HepG2 (cell line): ENCODE results near the gene SSU72. TPM values are rescaled to one million over a fixed set of nuclear protein-coding genes. Genes with fewer than 3 reads are reported as not detected.

Experiments used
- ARID3A ChIP-seq: IDR thresholded peaks from 2 replicates; pipeline ENCODE4 v1.6.1; 2012; ENCODE audit warnings: low read depth, low read length, improper control_type of control experiment
- ATF1 ChIP-seq: IDR thresholded peaks from 2 replicates; pipeline ENCODE4 v1.6.1; 2016; ENCODE audit warnings: mild to moderate bottlenecking, control low read depth
- BRD4 ChIP-seq: sonication (generic); formaldehyde crosslinking; IDR thresholded peaks from 2 replicates; pipeline ENCODE4 v1.4.0; 2020; ENCODE audit warnings: missing genetic modification reagents
- FOXC1 ChIP-seq: sonication (generic); formaldehyde crosslinking; IDR thresholded peaks from 2 replicates; pipeline ENCODE4 v1.8.0; 2022; ENCODE audit warnings: mild to moderate bottlenecking, missing genetic modification reagents, borderline replicate concordance
- GTF3A ChIP-seq: sonication (generic); formaldehyde crosslinking; conservative IDR thresholded peaks from 2 replicates; pipeline ENCODE4 v1.4.0; 2020; ENCODE audit warnings: mild to moderate bottlenecking, missing genetic modification reagents
- HOXD1 ChIP-seq: sonication (generic); formaldehyde crosslinking; IDR thresholded peaks from 2 replicates; pipeline ENCODE4 v1.5.0; 2020; ENCODE audit warnings: missing genetic modification reagents
- KDM3A ChIP-seq: IDR thresholded peaks from 2 replicates; pipeline ENCODE4 v1.6.1; 2018; ENCODE audit warnings: low read depth, missing compliant biosample characterization
- KDM5B ChIP-seq: sonication (generic); formaldehyde crosslinking; IDR thresholded peaks from 2 replicates; pipeline ENCODE4 v1.4.0; 2020; ENCODE audit warnings: missing genetic modification reagents, mild to moderate bottlenecking, borderline replicate concordance
- MED1 ChIP-seq: sonication (generic); formaldehyde crosslinking; IDR thresholded peaks from 2 replicates; pipeline ENCODE4 v1.4.0; 2020; ENCODE audit warnings: missing genetic modification reagents
- MXD3 ChIP-seq: IDR thresholded peaks from 2 replicates; pipeline ENCODE4 v1.6.1; 2016; ENCODE audit warnings: mild to moderate bottlenecking, missing biosample characterization, missing genetic modification reagents
- MYPOP ChIP-seq: sonication (generic); formaldehyde crosslinking; IDR thresholded peaks from 2 replicates; pipeline ENCODE4 v1.8.1; 2023; ENCODE audit warnings: mild to moderate bottlenecking, moderate library complexity, missing genetic modification reagents
- POLR2A ChIP-seq, 2 experiments: IDR thresholded peaks; 2 replicates each; pipeline ENCODE4 v1.6.1; 2011; ENCODE audit warnings: low read depth in 2 of 2, low read length in 2 of 2, mild to moderate bottlenecking in 1 of 2, moderate library complexity in 1 of 2; ENCODE audit not compliant: insufficient read depth in 1 of 2
- POLR2AphosphoS5 ChIP-seq: IDR thresholded peaks from 2 replicates; pipeline ENCODE4 v1.6.1; 2012; ENCODE audit warnings: low read depth, low read length
- SPEN ChIP-seq: sonication (generic); formaldehyde crosslinking; IDR thresholded peaks from 2 replicates; pipeline ENCODE4 v1.5.1; 2020; ENCODE audit warnings: low read depth, mild to moderate bottlenecking, missing genetic modification reagents
- ZFP36 ChIP-seq: fragments of 150-350 bp; IDR thresholded peaks from 2 replicates; pipeline ENCODE4 v1.6.1; 2018; ENCODE audit warnings: borderline replicate concordance, low read length, low read depth; ENCODE audit not compliant: partially characterized antibody
- ZFP62 ChIP-seq: sonication (generic); formaldehyde crosslinking; IDR thresholded peaks from 2 replicates; pipeline ENCODE4 v1.4.0; 2020; ENCODE audit warnings: missing genetic modification reagents
- ZNF430 ChIP-seq: sonication (generic); formaldehyde crosslinking; IDR thresholded peaks from 2 replicates; pipeline ENCODE4 v1.9.0; 2021; ENCODE audit warnings: mild to moderate bottlenecking, missing genetic modification reagents
- ZSCAN30 ChIP-seq: sonication (generic); formaldehyde crosslinking; IDR thresholded peaks from 2 replicates; pipeline ENCODE4 v1.5.0; 2020; ENCODE audit warnings: mild to moderate bottlenecking, missing genetic modification reagents
- polyA plus RNA-seq, 8 experiments: library from polyadenylated mRNA; depleted of rRNA in 3 of 8; stranded (reverse) in 7 of 8; unstranded in 1 of 8; fragments of >200 nt; fragmentation: Illumina TruSeq in 4 of 8; extraction: Trizol in 4 of 8; gene quantifications; 2 replicates each; pipeline versions ENCODE4 v1.2.1 to v1.2.3, GENCODE V29; 2011 to 2016; ENCODE audit warnings: low read depth in 4 of 8, missing spikeins in 1 of 8, mixed read lengths in 1 of 8; ENCODE audit not compliant: insufficient read depth in 1 of 8
- total RNA-seq, 5 experiments: library from RNA; depleted of rRNA; stranded (reverse); fragments of >200 nt; fragmentation: Illumina TruSeq; extraction: Trizol; gene quantifications; 2 replicates each; pipeline ENCODE4 v1.2.3, GENCODE V29; 2016; ENCODE audit warnings: low read depth in 1 of 5
- TF ChIP-seq, protein P1 (sequence below): sonication (generic); formaldehyde crosslinking; IDR thresholded peaks from 2 replicates; pipeline ENCODE4 v1.4.0; 2020; ENCODE audit warnings: missing genetic modification reagents
- TF ChIP-seq, protein P2 (sequence below): sonication (generic); formaldehyde crosslinking; IDR thresholded peaks from 2 replicates; pipeline ENCODE4 v1.4.0; 2020; ENCODE audit warnings: mild to moderate bottlenecking, missing genetic modification reagents
- TF ChIP-seq, protein P3 (sequence below): IDR thresholded peaks from 2 replicates; pipeline ENCODE4 v1.6.1; 2018; ENCODE audit warnings: missing genetic modification reagents, mild to moderate bottlenecking, missing compliant biosample characterization
- TF ChIP-seq, protein P4 (sequence below): IDR thresholded peaks from 2 replicates; pipeline ENCODE4 v1.6.1; 2016; ENCODE audit warnings: missing genetic modification reagents, missing compliant biosample characterization

The SSU72 gene
- total and polyA plus RNA-seq, 2 of the 13 experiments (the other 11 are each of a cell fraction or from before 2014, with no cell fraction given), result 42.8 to 67.1 TPM

GRCh38 chr1:1511533-1512285 lies 63.0 kb downstream of the SSU72 start, which contains the start of gene ATAD3A (continued):
- TF ChIP-seq MYPOP (CRISPR knock-in tag), result peak; percentile 41; the same call in 1 of the 2 replicates
- TF ChIP-seq POLR2A (IDR thresholded peaks at IDR 0.05; ENCODE audit: insufficient read depth in 1 of 2, low read depth in 2 of 2, low read length in 2 of 2), result peak; percentile 63 to 78
- no peak for TF ChIP-seq ZFP36
- TF ChIP-seq ZNF430, result no peak
- TF ChIP-seq, protein P1, sequence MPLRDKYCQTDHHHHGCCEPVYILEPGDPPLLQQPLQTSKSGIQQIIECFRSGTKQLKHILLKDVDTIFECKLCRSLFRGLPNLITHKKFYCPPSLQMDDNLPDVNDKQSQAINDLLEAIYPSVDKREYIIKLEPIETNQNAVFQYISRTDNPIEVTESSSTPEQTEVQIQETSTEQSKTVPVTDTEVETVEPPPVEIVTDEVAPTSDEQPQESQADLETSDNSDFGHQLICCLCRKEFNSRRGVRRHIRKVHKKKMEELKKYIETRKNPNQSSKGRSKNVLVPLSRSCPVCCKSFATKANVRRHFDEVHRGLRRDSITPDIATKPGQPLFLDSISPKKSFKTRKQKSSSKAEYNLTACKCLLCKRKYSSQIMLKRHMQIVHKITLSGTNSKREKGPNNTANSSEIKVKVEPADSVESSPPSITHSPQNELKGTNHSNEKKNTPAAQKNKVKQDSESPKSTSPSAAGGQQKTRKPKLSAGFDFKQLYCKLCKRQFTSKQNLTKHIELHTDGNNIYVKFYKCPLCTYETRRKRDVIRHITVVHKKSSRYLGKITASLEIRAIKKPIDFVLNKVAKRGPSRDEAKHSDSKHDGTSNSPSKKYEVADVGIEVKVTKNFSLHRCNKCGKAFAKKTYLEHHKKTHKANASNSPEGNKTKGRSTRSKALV, result peak; percentile 68; the same call in 1 of the 2 replicates
- TF ChIP-seq, protein P2, sequence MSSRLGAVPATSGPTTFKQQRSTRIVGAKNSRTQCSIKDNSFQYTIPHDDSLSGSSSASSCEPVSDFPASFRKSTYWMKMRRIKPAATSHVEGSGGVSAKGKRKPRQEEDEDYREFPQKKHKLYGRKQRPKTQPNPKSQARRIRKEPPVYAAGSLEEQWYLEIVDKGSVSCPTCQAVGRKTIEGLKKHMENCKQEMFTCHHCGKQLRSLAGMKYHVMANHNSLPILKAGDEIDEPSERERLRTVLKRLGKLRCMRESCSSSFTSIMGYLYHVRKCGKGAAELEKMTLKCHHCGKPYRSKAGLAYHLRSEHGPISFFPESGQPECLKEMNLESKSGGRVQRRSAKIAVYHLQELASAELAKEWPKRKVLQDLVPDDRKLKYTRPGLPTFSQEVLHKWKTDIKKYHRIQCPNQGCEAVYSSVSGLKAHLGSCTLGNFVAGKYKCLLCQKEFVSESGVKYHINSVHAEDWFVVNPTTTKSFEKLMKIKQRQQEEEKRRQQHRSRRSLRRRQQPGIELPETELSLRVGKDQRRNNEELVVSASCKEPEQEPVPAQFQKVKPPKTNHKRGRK (CRISPR knock-in tag), result no peak
- peak; percentile 95 for TF ChIP-seq FOXC1
- TF ChIP-seq ARID3A, result no peak
- TF ChIP-seq, protein P3, sequence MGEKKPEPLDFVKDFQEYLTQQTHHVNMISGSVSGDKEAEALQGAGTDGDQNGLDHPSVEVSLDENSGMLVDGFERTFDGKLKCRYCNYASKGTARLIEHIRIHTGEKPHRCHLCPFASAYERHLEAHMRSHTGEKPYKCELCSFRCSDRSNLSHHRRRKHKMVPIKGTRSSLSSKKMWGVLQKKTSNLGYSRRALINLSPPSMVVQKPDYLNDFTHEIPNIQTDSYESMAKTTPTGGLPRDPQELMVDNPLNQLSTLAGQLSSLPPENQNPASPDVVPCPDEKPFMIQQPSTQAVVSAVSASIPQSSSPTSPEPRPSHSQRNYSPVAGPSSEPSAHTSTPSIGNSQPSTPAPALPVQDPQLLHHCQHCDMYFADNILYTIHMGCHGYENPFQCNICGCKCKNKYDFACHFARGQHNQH (CRISPR knock-in tag), result peak; percentile 76; the same call in 1 of the 2 replicates
- no peak for TF ChIP-seq ZSCAN30 (CRISPR knock-in tag)
- TF ChIP-seq, protein P4, sequence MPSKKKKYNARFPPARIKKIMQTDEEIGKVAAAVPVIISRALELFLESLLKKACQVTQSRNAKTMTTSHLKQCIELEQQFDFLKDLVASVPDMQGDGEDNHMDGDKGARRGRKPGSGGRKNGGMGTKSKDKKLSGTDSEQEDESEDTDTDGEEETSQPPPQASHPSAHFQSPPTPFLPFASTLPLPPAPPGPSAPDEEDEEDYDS (CRISPR knock-in tag), result peak; percentile 78
- no peak for TF ChIP-seq ZFP62 (CRISPR knock-in tag)
- peak; percentile 88; the same call in 1 of the 2 replicates for TF ChIP-seq SPEN (CRISPR knock-in tag)
- peak; percentile 96 for TF ChIP-seq ATF1 (CRISPR knock-in tag)
- TF ChIP-seq MXD3 (CRISPR knock-in tag), result peak; percentile 88
- peak; percentile 77 for TF ChIP-seq MED1 (CRISPR knock-in tag)
- TF ChIP-seq BRD4 (CRISPR knock-in tag), result no peak; the same call in 1 of the 2 replicates
- peak; percentile 89; the same call in 1 of the 2 replicates for TF ChIP-seq KDM3A
- peak; percentile 84; the same call in 1 of the 2 replicates for TF ChIP-seq KDM5B (CRISPR knock-in tag)
- peak; percentile 74; the same call in 1 of the 2 replicates for TF ChIP-seq HOXD1 (CRISPR knock-in tag)
- peak; percentile 73 for TF ChIP-seq POLR2AphosphoS5
- TF ChIP-seq GTF3A (CRISPR knock-in tag), result no peak
